ENCODE data around the gene XDH. TPM values are rescaled to one million over a fixed set of nuclear protein-coding genes. Genes with fewer than 3 reads are reported as not detected.

The XDH gene
- total RNA-seq, 1 experiment from 2014 or later: 7.7 TPM

DNA sequence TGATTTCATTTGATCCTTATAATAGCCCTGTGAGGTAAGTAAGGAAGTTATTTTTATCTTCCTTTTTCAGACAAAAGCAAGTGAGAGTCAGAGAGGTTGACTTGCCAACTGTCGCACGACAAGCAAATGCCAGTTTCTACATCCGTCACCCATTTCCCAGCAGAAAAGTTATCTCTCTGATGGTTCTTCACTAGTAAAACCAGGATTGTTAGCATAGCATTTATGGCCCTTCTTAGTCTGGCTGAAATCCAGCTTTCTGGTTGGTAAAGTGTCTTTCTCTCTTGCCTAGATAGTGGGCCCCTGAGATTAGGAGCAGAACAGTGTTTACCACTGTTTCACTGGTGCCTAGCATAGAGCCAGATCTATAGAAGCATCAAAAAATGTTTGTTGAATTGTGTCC is 7.1 kb upstream of the XDH start:
- BruUV-seq (replicated peaks): no TSS peak

DNA sequence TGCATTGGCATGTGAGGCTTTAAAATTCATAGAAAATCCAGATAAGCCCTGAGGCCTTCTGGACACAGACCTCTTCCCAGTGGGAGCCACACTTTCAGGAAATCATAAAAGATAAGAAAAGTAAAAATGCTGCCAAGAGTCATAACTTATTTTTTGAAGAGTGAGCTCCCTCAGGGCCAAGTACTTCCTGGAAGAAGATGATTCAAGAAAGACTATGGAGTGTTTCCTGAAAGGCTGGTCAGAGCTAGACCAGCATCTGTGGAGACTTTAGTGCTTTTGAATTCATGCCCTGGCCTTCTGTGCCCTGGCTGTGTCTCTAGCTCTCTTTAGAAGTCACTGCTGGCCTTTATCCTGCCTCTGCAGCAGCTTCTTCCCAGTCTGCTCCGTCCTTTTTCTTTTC is 6.4 kb upstream of the XDH start:
- peaks cover 14% of the 10 kb centered on the region for H3K9me3 ChIP-seq (ENCODE audit: insufficient read depth, low read depth)
- CTCF ChIA-PET: no interaction called here
- H3F3A ChIP-seq (ENCODE audit: insufficient read depth, low read depth): peaks cover 14% of the 10 kb centered on the region
- H3K4me1 ChIP-seq (replicated peaks; ENCODE audit: insufficient read depth): peaks cover 8% of the 10 kb centered on the region
- H3K4me2 ChIP-seq: no peak overlapping the region
- DNase-seq: no peak
- POLR2A ChIA-PET (ENCODE audit: unreplicated experiment): no interaction called here
- H3K36me3 ChIP-seq (ENCODE audit: low read depth): no peaks in the 10 kb centered on the region
- no peaks in the 10 kb centered on the region for H3K27me3 ChIP-seq (ENCODE audit: insufficient read depth, low read depth)
- H3K4me3 ChIP-seq: no peak overlapping the region
- H2AFZ ChIP-seq: no peak overlapping the region
- H4K20me1 ChIP-seq (ENCODE audit: insufficient read depth): no peaks in the 10 kb centered on the region
- TF ChIP-seq EZH2 (IDR thresholded peaks at IDR 0.05; ENCODE audit: low read depth): no peak
- TF ChIP-seq, protein P1, sequence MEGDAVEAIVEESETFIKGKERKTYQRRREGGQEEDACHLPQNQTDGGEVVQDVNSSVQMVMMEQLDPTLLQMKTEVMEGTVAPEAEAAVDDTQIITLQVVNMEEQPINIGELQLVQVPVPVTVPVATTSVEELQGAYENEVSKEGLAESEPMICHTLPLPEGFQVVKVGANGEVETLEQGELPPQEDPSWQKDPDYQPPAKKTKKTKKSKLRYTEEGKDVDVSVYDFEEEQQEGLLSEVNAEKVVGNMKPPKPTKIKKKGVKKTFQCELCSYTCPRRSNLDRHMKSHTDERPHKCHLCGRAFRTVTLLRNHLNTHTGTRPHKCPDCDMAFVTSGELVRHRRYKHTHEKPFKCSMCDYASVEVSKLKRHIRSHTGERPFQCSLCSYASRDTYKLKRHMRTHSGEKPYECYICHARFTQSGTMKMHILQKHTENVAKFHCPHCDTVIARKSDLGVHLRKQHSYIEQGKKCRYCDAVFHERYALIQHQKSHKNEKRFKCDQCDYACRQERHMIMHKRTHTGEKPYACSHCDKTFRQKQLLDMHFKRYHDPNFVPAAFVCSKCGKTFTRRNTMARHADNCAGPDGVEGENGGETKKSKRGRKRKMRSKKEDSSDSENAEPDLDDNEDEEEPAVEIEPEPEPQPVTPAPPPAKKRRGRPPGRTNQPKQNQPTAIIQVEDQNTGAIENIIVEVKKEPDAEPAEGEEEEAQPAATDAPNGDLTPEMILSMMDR (conservative IDR thresholded peaks at IDR 0.05): no peak
- no peaks in the 10 kb centered on the region for H3K9me2 ChIP-seq (ENCODE audit: insufficient read depth)
- H3K79me2 ChIP-seq (ENCODE audit: low read depth): no peaks in the 10 kb centered on the region
- intact Hi-C loops (cut with micrococcal nuclease; ENCODE audit: unreplicated experiment): no loop called here
- no peak overlapping the region for H3K27ac ChIP-seq
- BruUV-seq (replicated peaks): no TSS peak

More for the DNA sequence above, 7.1 kb upstream of the XDH start:
- intact Hi-C loops (cut with micrococcal nuclease; ENCODE audit: unreplicated experiment): no loop called here
- no peaks in the 10 kb centered on the region for H4K20me1 ChIP-seq (ENCODE audit: insufficient read depth)
- no peaks in the 10 kb centered on the region for H3K9me2 ChIP-seq (ENCODE audit: insufficient read depth)
- ChIA-PET CTCF (no interaction called here), POLR2A (ENCODE audit: unreplicated experiment) (no interaction called here)
- peaks cover 1% of the 10 kb centered on the region for H3K4me1 ChIP-seq (replicated peaks; ENCODE audit: insufficient read depth)
- peaks cover 14% of the 10 kb centered on the region for H3K9me3 ChIP-seq (ENCODE audit: insufficient read depth, low read depth)
- no peak for DNase-seq
- no peaks in the 10 kb centered on the region for H3K79me2 ChIP-seq (ENCODE audit: low read depth)
- H3K4me3 ChIP-seq: no peak overlapping the region
- no peaks in the 10 kb centered on the region for H3K27me3 ChIP-seq (ENCODE audit: insufficient read depth, low read depth)
- H3K27ac ChIP-seq: no peak overlapping the region
- H3F3A ChIP-seq (ENCODE audit: insufficient read depth, low read depth): peaks cover 7% of the 10 kb centered on the region; the same call in 1 of the 2 replicates
- H3K4me2 ChIP-seq: no peak overlapping the region
- no peak overlapping the region for H2AFZ ChIP-seq
- no peaks in the 10 kb centered on the region for H3K36me3 ChIP-seq (ENCODE audit: low read depth)
- no peak for TF ChIP-seq EZH2 (IDR thresholded peaks at IDR 0.05; ENCODE audit: low read depth)
- TF ChIP-seq, protein P1 (conservative IDR thresholded peaks at IDR 0.05): no peak

DNA sequence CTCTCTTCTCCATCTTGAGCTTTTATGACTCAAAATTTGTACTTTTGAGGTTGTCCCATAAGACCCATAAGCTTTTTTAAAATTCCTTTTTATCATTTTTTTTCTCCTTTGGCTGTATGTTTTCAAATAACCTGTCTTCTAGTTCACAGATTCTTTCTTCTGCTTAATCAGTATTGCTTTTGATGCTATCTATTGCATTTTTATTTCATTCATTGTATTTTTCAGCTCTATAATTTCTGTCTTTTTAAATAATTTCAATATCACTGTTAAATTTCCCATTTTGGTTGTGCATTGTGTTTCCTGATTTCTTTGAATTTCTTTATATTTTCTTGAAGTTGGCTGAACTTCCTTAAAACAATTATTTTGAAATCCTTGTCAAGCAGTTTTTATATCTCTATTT is 4.8 kb upstream of the XDH start:
- Histone ChIP-seq H2AFZ (no peak overlapping the region), H3K27ac (no peak overlapping the region), H3K36me3 (ENCODE audit: low read depth) (no peaks in the 10 kb centered on the region), H3K9me2 (ENCODE audit: insufficient read depth) (no peaks in the 10 kb centered on the region), H4K20me1 (ENCODE audit: insufficient read depth) (no peaks in the 10 kb centered on the region), H3K27me3 (ENCODE audit: insufficient read depth, low read depth) (no peaks in the 10 kb centered on the region), H3F3A (ENCODE audit: insufficient read depth, low read depth) (peaks cover 27% of the 10 kb centered on the region), H3K79me2 (ENCODE audit: low read depth) (no peaks in the 10 kb centered on the region), H3K4me2 (no peak overlapping the region), H3K4me1 (replicated peaks; ENCODE audit: insufficient read depth) (peaks cover 21% of the 10 kb centered on the region), H3K9me3 (ENCODE audit: insufficient read depth, low read depth) (peaks cover 14% of the 10 kb centered on the region), H3K4me3 (no peak overlapping the region)
- CTCF ChIA-PET: no interaction called here
- TF ChIP-seq, protein P1 (conservative IDR thresholded peaks at IDR 0.05): no peak
- no peak for TF ChIP-seq EZH2 (IDR thresholded peaks at IDR 0.05; ENCODE audit: low read depth)
- intact Hi-C loops (cut with micrococcal nuclease; ENCODE audit: unreplicated experiment): no loop called here
- BruUV-seq (replicated peaks): no TSS peak
- no peak for DNase-seq
- POLR2A ChIA-PET (ENCODE audit: unreplicated experiment): no interaction called here
